Measurements from ENCODE around the gene GP9.

GRCh38 chr3:129016720-129017483 lies 43.7 kb upstream of the GP9 start:
- TF ChIP-seq, protein P1, sequence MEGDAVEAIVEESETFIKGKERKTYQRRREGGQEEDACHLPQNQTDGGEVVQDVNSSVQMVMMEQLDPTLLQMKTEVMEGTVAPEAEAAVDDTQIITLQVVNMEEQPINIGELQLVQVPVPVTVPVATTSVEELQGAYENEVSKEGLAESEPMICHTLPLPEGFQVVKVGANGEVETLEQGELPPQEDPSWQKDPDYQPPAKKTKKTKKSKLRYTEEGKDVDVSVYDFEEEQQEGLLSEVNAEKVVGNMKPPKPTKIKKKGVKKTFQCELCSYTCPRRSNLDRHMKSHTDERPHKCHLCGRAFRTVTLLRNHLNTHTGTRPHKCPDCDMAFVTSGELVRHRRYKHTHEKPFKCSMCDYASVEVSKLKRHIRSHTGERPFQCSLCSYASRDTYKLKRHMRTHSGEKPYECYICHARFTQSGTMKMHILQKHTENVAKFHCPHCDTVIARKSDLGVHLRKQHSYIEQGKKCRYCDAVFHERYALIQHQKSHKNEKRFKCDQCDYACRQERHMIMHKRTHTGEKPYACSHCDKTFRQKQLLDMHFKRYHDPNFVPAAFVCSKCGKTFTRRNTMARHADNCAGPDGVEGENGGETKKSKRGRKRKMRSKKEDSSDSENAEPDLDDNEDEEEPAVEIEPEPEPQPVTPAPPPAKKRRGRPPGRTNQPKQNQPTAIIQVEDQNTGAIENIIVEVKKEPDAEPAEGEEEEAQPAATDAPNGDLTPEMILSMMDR (conservative IDR thresholded peaks at IDR 0.05 in 1 of 2, IDR thresholded peaks at IDR 0.05 in 1 of 2; ENCODE audit: low read depth in 1 of 2, low read length in 2 of 2), result no peak
- no peak for TF ChIP-seq EZH2 (IDR thresholded peaks at IDR 0.05; ENCODE audit: low read length, missing control alignments)

Data from fibroblast of lung (primary cell).